GM04504 (cell line): ENCODE measurements around the gene FHOD3.
"Not testable (repeated sequence)": the region's sequence is repeated elsewhere in the genome, so short reads cannot be mapped to it uniquely, and the experiment has no call there.

Experiments
- DNase-seq: peaks from one replicate; pipeline ENCODE4 v3.0.0-alpha.2; 2012; ENCODE audit warnings: low read depth

FHOD3 gene

GRCh38 chr18:36350839-36351469 lies 53.4 kb downstream of the FHOD3 start:
- no peak for DNase-seq

GRCh38 chr18:36352384-36352783 lies 54.9 kb downstream of the FHOD3 start:
- peak; percentile 81 for DNase-seq

- peak; percentile 72 for DNase-seq
Measured at GRCh38 chr18:36354989-36355388, 57.5 kb downstream of the FHOD3 start.

- no peak for DNase-seq
Measured at GRCh38 chr18:36355511-36355910, 58.0 kb downstream of the FHOD3 start.

DNA sequence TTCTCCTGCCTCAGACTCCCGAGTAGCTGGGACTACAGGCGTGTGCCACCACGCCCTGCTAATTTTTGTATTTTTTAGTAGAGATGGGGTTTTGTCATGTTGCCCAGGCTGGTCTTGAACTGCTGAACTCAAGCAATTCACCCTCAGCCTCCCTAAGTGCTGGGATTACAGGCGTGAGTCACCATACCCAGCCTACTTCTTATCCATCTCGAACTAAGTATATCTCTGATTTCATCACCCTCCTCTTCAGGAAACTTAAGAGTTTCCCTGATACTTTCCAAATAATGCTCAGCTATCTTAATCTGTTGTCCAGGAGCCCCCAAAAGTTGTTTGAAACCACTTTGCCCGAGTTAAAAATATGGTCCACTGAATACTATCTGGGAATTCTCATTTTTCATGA lies 59.2 kb downstream of the FHOD3 start:
- DNase-seq: not testable (repeated sequence)

GRCh38 chr18:36358141-36358540 lies 60.6 kb downstream of the FHOD3 start:
- DNase-seq: no peak

DNA sequence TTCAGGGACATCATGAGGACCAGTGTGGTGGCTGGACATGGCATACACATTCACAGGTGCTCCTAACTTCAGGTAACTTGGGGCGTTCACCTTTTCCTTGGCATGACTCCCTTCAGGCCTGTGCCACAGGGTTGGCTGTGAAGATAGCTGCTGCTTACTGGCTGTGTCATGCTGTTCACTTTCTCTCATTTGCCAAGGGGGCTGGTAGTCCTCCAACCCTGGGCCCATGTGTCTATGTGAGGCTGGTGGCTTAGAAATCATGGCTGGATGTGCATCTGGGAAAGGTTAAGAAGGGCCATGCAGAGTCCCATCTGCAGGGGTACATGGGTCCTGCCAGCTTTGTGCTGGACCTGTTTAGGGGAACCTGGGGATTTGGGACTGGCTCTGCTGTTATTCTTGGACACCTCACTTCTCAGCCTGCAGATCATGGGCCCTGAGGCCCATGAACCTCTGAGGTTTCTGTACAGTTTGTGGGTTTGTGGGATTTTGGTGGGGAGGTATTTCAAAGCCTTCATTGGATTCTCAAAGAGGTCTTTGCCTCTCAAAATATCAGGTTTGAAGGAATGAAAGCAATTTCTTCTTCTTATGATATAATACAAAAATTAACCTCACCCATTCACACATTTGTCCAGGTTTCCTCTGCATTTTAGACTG lies 62.9 kb downstream of the FHOD3 start:
- DNase-seq: no peak

GRCh38 chr18:36364911-36365624 lies 67.6 kb downstream of the FHOD3 start:
- no peak for DNase-seq

GRCh38 chr18:36365836-36366775 lies 68.6 kb downstream of the FHOD3 start:
- no peak for DNase-seq

- DNase-seq: no peak
Measured at GRCh38 chr18:36366994-36367839, 69.7 kb downstream of the FHOD3 start.

DNA sequence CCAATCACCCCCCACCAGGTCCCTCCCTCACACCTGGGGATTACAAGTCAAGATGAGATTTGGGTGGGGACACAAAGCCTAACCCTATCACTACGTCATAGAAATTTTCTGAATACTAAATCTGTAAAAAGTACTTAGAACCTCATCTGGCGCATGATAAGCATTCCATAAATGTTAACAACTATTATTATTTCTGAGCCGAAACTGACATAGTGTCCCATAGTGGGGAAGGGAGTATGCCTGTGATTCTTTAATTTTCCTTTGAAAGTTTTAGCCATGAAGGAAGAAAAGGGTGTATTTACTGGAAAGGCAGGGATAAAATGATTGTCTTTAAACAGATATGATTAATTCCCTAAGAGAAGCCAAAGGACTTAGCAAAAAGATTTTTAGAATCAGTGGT lies 71.4 kb downstream of the FHOD3 start:
- DNase-seq: no peak

DNA sequence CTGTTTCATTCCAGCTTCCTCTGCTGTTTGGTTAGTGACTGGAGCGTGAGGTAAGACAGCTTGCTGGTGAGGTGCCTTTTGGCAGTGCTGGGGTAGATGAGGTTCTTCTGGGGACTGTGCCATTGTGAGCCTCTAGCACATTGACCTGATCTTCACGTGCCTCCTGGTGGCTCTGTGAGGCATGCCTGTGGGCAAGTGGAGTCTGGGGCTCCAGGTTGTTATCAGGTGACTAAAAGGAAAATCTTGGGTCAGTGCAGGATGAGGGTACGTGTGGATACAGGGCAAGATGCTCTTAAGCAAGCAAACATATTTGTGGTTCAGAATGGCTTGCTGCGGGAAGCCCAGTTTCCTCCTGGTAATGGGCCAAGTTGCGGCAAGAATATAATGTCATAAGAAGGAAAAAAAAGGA lies 75.4 kb downstream of the FHOD3 start:
- DNase-seq: no peak

DNA sequence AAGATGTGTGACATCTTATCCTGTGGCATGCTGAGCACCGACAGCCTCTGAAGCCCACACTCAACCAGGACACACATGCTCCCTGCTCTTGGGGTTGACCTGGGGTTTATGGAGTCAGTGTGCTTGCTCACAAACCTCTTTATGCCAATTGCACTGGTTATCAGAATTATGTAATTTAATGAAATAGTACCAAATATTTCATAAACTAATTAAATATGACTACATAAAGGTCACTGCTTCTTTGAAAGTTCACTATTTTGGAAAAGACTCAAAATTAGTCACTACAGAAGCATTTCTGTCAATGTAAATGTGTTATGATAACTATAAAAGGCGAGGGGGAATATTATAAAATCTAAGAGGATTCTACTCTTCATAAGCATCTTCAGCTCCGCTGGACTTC lies 76.7 kb downstream of the FHOD3 start:
- no peak for DNase-seq

DNA sequence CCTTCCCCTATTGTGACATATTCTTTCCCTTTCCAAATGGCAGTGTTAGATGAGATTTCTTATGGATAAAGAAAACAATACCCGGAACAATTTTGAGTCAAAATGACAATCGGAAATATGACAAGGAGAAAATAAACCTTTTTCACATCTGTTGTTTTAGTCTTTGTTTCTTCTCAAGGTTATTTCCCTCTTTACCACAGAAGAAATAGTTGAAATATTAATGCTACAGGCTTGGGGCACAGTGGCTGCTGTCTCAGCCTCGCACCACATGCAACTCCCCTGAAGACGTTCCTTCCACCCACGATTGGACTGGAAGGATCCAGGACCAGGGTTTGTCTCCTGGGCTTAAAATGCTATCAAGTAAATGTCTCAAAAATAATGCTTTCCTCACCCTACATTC lies 77.6 kb downstream of the FHOD3 start:
- DNase-seq: no peak

- DNase-seq: peak; percentile 20
Measured at GRCh38 chr18:36376361-36376760, 78.8 kb downstream of the FHOD3 start.

DNA sequence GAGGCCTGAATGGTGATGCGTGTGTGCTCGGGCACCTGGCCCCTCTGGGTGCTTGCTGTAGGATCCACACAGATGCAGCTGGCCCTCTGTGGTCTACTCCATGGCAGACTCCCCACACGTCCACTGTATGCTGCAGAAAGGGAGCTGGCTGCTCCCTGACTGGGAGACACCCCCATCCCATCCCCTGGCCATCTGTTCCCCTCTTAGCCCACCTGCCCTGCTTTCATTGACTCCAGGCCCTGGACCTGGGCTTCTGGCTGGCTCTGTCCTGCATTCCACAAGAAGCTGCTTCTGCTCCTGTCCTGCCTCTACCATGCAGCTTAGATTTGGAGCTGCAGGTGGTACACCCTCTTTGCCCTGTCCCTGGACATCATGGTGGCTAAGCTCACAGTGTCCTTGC lies 80.1 kb downstream of the FHOD3 start:
- DNase-seq: no peak

- DNase-seq: peak; percentile 24
Measured at GRCh38 chr18:36378205-36378604, 80.7 kb downstream of the FHOD3 start.

DNA sequence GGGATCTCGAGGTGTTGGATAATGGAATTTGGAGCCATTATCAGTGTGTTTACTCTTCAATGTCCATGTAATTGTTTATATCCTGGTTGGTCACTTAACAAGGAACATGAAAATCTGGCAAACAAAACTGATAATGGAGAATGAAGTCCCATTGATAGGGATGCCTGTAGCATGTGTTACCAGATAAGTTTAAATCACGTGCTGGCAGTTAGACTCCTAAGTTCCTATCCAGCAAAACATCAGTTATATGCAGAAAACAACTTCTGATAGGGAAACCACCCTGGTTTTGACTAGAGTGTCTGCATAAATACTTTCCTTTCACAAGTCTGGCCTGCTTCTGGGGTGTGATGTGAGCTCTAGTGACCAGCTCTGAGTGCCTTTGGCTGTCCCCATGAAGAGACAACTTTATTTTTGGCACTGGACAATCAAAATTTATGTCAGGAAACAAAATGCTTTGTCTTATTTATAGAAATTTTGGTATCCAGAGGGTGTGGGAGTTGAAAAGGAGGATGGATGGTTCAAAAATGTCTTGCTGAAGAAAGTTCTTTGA lies 82.0 kb downstream of the FHOD3 start:
- no peak for DNase-seq

DNA sequence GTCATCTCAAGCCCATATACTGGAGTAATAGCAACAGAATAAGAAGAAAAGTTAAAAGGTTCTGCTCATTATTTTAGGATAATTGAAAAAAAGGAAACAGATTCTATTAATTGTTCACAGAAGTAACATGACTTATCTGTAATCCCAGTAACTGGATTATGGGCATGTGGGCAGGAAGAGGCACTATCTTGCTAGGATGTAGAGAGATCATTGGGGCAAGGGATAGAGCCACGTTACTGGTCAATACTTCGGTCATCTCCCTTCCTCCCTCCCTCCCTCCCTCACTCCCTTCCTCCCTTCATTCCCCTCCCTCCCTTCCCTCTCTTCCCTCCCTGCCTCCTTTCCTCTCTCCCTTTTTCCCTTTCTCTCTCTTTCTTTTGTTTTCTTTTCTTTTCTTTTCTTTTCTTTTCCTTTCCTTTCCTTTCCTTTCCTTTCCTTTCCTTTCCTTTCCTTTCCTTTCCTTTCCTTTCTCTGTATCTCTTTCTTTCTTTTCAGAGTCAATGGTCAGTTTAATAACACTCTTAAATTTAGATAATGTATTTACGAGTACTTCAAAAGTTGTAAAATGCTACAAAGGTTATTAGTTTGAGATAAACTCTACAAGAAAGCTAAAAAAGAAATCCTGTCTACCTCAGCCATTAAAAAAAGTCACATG lies 82.8 kb downstream of the FHOD3 start:
- DNase-seq: no peak

GRCh38 chr18:36381075-36381474 lies 83.6 kb downstream of the FHOD3 start:
- no peak for DNase-seq
